RWPE2 (cell line): ENCODE results near the gene USP24.

Source experiments
- ATAC-seq: fragments of 200-7000 bp; cut with Tn5 transposase; 3 replicates; pipeline ENCODE4 v1.9.1; 2021; ENCODE audit warnings: low read depth
- DNase-seq: peaks from one replicate; pipeline ENCODE4 v3.0.0-alpha.2; 2020; ENCODE audit warnings: low spot score
- H3K27ac ChIP-seq: fragments of 450-650 bp; 2 replicates; pipeline ENCODE4 v1.5.1; 2017; ENCODE audit warnings: mild to moderate bottlenecking; ENCODE audit not compliant: poor library complexity, severe bottlenecking
- H3K27me3 ChIP-seq: fragments of 250-450 bp; sonication (Bioruptor Pico); 2 replicates; pipeline ENCODE4 v1.5.1; 2021; ENCODE audit warnings: mild to moderate bottlenecking, moderate library complexity; ENCODE audit not compliant: insufficient read depth, poor library complexity, severe bottlenecking
- H3K36me3 ChIP-seq: fragments of 250-450 bp; sonication (Bioruptor Pico); 2 replicates; pipeline ENCODE4 v1.5.1; 2020; ENCODE audit warnings: low read depth, mild to moderate bottlenecking, moderate library complexity
- H3K4me1 ChIP-seq: fragments of 250-450 bp; sonication (Bioruptor Pico); 2 replicates; pipeline ENCODE4 v1.5.1; 2021; ENCODE audit warnings: mild to moderate bottlenecking, moderate library complexity; ENCODE audit not compliant: insufficient read depth, poor library complexity, severe bottlenecking
- H3K4me3 ChIP-seq: fragments of 250-450 bp; sonication (Bioruptor Pico); 2 replicates; pipeline ENCODE4 v1.5.1; 2021; ENCODE audit warnings: mild to moderate bottlenecking, moderate library complexity; ENCODE audit not compliant: severe bottlenecking
- H3K9me3 ChIP-seq: fragments of 250-450 bp; sonication (Bioruptor Pico); 2 replicates; pipeline ENCODE4 v1.5.1; 2021; ENCODE audit warnings: mild to moderate bottlenecking, moderate library complexity; ENCODE audit not compliant: severe bottlenecking
- CTCF ChIP-seq: fragments of 450-650 bp; IDR thresholded peaks from one replicate; pipeline ENCODE4 v1.5.1; 2017; ENCODE audit warnings: mild to moderate bottlenecking, moderate library complexity; ENCODE audit not compliant: poor library complexity, severe bottlenecking

The USP24 gene

GRCh38 chr1:55021942-55022546, 193.1 kb downstream of the USP24 start:
- no peaks in the 10 kb centered on the region for H3K9me3 ChIP-seq
- H3K27me3 ChIP-seq = no peaks in the 10 kb centered on the region
- no peaks in the 10 kb centered on the region for H3K36me3 ChIP-seq
- DNase-seq (peak; percentile 89), ATAC-seq (peak; percentile 100)
- no peak overlapping the region for H3K4me3 ChIP-seq
- H3K27ac ChIP-seq = no peak overlapping the region
- peak; percentile 95 for TF ChIP-seq CTCF
- H3K4me1 ChIP-seq = no peaks in the 10 kb centered on the region

- no peak for TF ChIP-seq CTCF
- H3K27ac ChIP-seq = no peak overlapping the region
These were observed 196.8 kb downstream of the USP24 start for GRCh38 chr1:55018395-55018794.

More at GRCh38 chr1:55018395-55018794, 196.8 kb downstream of the USP24 start:
- DNase-seq = no peak
- no peak for ATAC-seq
- Histone ChIP-seq H3K4me1 (no peaks in the 10 kb centered on the region), H3K4me3 (no peak overlapping the region), H3K27me3 (no peaks in the 10 kb centered on the region), H3K36me3 (no peaks in the 10 kb centered on the region), H3K9me3 (no peaks in the 10 kb centered on the region)
